GM18520 (cell line): ENCODE measurements around the gene UBAC1.
"Not testable (repeated sequence)": the region's sequence is repeated elsewhere in the genome, so short reads cannot be mapped to it uniquely, and the experiment has no call there.

ENCODE experiments used
- ATAC-seq: cut with Tn5 transposase; IDR thresholded peaks from one replicate; pipeline ENCODE4 v1.9.1; 2021; ENCODE audit not compliant: unreplicated experiment

UBAC1 gene

GRCh38 chr9:135902655-135903357, 58.4 kb downstream of the UBAC1 start:
- ATAC-seq = no peak

DNA sequence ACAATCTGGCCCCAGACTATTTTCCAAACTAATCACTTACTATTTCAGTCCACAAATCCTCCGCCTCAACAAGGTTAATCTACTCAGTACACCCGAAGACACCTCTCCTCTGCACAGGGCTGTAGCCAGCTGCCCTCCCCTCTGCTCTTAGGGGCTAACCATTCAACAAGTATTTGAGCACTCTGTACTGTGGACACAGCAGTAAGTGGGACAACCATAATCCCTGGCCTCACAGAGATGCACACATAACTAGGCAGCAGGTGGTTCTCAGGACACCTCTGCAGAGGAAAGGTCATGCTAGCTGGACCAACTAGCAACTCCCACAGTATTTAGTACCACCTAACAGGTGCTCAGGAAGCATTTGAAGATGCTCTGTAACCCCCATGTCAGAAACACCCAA, 59.3 kb downstream of the UBAC1 start:
- no peak for ATAC-seq

GRCh38 chr9:135901031-135901758, 60.0 kb downstream of the UBAC1 start:
- no peak for ATAC-seq

DNA sequence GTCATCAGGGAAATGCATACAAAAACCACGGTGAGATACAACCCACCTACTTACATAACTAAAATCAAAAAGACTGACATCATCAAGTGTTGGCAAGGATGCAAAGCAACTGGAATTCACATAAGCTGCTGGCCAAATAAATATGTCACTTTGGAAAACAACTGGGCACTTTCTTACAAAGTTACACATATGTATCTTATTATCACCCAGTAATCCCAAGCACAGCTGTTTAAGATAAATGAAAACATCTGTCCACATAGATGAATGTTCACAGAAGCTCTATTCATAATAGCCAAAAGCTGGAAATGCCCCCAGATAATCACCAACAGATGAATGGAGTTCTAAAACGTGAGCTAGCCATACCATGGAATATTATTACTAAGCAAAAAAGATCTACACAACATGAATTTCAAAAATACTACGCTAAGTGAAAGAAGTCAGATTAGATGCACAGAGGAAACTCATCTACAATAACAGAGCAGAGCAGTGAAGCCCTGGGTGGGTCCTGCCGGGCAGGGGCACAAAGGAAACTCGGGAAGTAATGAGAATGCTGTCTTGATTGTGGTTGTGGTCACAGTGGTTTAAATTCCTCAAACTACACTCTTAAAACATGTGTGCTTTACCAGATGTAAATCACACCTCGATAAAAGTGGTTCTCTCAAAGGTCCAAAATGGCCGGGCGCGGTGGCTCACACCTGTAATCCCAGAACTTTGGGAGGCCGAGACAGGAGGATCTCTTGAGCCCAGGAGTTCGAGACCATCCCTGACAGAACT, 62.4 kb downstream of the UBAC1 start:
- ATAC-seq = no peak

- ATAC-seq = no peak
Measured at GRCh38 chr9:135896626-135897025, 64.5 kb downstream of the UBAC1 start.

DNA sequence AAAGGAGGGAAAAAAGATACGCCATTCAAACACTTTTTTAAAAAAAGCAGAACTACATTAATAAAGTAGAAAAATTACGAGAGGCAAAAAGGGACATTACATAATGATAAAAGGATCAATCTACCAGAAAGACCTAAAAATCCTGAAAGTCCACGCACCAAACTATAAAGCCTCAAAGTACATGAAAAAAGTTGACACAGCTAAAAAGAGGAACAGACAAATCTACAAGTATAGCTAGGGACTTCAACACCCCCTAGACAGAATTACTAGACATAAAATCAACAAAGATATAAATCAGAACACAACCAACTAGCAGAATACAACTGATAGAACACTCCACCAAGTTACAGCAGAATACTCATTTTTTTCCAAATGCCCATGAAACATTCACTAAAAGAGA, 65.0 kb downstream of the UBAC1 start:
- ATAC-seq = no peak

DNA sequence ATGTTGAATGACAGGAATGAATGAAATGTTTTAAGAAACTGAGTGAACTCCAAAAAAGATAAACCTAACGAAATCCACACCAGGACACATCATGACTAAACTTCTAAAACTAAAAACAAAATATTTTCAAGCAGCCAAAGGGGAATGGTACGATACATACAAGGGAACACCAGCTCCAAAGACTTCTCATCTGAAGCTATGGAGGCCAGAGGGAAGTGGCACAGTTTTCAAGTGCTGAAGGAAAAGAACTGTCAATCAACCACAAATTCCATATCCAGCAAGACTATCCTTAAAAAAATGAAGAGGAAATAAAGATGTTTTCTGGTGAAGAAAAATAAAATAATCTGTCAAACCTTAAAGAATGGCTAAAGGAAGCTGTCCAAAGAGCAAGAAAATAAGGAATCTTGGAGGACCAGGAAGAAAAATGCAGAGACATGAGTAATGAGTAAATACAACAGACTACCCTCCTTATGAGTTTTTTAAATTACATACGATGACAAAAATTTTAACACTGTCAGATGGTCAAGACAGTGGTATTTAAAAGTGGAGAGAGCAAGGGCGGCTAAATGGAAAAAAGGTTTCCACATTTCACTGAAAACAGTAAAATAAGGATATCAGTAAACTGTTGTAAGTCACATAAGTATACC, 65.8 kb downstream of the UBAC1 start:
- ATAC-seq = no peak

DNA sequence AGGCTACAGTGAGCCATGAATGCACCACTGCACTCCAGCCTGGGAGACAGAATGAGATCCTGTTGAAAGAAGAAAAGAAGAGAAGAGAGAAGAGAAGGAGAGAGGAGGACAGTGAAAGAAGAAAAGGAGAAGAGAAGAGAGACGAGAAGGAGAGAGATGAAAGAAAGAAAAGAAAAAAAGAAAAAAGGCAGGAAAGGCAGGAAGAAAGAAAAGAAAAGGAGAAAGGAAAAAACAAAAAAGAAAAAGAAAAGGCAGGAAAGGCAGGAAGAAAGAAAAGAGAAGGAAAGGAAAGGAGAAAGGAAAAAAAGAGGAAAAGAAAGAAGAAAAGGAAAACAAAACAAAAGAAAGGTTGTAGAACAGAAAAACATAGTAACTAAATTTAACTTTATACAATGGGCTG, 68.1 kb downstream of the UBAC1 start:
- ATAC-seq = no peak

DNA sequence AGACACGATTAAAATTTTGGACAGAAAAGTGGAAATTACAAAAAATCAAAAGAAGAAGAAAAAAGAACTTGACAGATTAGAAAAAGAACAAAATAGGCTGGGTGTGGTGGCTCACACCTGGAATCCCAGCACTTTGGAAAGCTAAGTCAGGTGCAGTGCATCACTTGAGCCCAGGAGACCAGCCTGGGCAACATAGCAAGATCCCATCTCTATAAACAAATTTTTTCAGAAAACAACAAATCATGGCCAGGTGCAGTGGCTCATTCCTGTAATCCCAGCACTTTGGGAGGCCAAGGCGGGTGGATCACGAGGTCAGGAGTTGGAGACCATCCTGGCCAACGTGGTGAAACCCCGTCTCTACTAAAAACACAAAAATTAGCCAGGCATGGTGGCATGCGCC, 68.8 kb downstream of the UBAC1 start:
- not testable (repeated sequence) for ATAC-seq

- no peak for ATAC-seq
Measured at GRCh38 chr9:135891027-135891631, 70.0 kb downstream of the UBAC1 start.

GRCh38 chr9:135890190-135891026, 70.8 kb downstream of the UBAC1 start:
- no peak for ATAC-seq

GRCh38 chr9:135889564-135890189, 71.5 kb downstream of the UBAC1 start:
- ATAC-seq = no peak

- no peak for ATAC-seq
Measured at GRCh38 chr9:135888766-135889394, 72.3 kb downstream of the UBAC1 start.

GRCh38 chr9:135888126-135888765, 72.9 kb downstream of the UBAC1 start:
- ATAC-seq = no peak

DNA sequence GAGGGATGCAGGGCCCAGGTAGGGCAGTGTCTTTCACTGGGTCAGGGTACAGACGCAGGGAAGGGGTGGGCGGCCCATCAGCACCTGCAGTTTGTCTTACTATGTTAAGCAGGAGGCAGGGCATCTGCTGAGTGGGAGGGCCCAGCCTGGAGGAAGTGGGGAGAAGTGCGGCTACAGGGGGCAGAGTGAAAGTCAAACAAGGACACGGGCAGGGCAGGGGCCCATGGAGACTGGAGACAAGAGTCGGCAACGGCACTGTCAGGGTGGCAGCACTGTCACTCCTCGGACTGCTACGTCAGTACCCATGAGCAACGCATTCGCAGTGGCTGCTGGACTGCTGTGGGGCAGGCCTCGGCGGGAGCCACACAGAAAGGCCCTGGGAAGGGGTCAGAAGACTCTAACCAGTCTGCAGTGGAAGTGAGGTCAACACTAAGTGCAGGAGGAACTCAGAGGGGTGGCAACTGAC, 73.6 kb downstream of the UBAC1 start:
- ATAC-seq = no peak

- no peak for ATAC-seq
Measured at GRCh38 chr9:135887021-135887507, 74.1 kb downstream of the UBAC1 start.

DNA sequence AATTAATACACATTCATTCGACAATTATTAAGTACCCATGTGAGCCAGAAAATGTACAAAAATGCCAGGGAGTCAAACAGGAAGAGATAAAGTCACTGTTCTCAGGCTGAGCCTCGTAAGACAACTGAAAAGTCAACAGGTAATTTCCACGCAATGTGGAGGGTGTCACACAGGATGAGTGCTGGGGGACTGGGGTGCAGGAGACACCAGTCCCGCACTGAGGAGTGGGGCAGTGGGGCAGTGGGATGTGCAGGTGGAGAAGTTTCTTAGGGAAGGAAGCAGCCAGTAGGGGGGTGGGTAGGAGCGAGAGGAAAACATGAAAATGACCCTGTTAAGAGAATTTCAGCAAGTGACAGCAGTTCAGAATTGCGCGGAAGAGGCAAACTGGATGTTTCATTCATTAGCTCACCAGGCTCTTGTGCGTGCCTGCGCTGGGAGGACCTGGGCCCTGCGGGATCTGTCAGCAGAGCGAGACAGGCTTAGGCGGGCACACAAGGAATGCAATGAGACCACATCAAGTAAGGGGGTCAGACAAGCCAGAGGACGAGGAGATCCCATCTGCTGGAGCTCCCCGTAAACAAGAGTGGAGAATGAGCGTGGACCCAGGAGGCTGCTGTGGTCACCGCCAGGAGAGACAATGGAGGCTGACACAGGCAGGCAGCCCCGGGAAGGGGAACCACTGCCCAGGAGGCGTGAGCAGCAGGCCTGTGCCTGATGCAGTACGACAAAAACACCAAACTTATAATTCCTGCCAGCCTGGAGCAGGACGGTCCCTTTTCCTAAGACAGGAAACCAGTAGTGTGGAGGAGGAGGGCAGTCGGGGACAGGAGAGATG, 74.8 kb downstream of the UBAC1 start:
- no peak for ATAC-seq
